ENCODE data around the gene TMEM94. TPM values are rescaled to one million over a fixed set of nuclear protein-coding genes. Genes with fewer than 3 reads are reported as not detected.
A peak's percentile ranks its signal among the peaks of the same experiment; 100 is the strongest.
"Not testable (repeated sequence)": the region's sequence is repeated elsewhere in the genome, so short reads cannot be mapped to it uniquely, and the experiment has no call there.

Gene TMEM94
- total RNA-seq, 1 donor: 28.5 TPM

DNA sequence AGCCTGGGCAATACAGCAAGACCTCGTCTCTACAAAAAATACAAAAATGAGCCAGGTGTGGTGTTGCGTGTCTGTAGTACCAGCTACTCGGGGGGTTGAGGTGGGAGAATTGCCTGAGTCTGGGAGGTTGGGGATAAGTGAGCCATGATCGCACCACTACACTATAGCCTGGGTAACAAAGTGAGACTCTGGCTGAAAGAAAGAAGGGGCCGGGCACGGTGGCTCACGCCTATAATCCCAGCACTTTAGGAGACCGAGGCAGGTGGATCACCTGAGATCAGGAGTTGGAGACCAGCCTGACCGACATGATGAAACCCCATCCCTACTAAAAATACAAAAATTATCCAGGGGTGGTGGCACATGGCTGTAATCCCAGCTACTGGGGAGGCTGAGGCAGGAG lies 40.4 kb upstream of the TMEM94 start:
- no peak overlapping the region for H3K4me3 ChIP-seq (ENCODE audit: low read depth, low read length)
- DNase-seq (ENCODE audit: low read depth): no peak
- no peak for TF ChIP-seq CTCF (IDR thresholded peaks at IDR 0.05; ENCODE audit: insufficient read depth, low read depth, low read length)

DNA sequence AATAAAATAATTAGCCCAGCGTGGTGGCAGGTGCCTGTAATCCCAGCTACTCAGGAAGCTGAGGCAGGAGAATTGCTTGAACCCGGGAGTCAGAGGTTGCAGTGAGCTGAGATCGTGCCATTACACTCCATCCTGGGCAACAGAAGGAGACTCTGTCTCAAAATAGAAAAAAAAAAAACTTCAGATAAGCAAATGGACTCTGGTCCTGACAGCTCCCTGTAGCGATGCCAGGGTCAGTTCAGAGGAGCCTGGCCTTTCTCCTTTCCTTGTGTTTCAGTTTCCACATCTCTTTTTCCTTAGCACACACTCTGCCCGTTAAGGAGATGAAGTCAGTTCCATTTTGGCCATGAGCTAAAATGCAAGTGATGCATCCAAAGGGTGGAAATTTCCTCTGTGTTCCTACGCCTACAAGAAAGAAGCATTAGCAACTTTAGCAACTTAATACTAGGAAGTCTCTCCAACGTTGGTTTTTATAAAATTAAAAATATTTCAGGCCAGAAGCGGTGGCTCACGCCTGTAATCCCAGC lies 39.3 kb upstream of the TMEM94 start:
- TF ChIP-seq CTCF (IDR thresholded peaks at IDR 0.05; ENCODE audit: insufficient read depth, low read depth, low read length): no peak
- DNase-seq (ENCODE audit: low read depth): no peak
- H3K4me3 ChIP-seq (ENCODE audit: low read depth, low read length): no peak overlapping the region

DNA sequence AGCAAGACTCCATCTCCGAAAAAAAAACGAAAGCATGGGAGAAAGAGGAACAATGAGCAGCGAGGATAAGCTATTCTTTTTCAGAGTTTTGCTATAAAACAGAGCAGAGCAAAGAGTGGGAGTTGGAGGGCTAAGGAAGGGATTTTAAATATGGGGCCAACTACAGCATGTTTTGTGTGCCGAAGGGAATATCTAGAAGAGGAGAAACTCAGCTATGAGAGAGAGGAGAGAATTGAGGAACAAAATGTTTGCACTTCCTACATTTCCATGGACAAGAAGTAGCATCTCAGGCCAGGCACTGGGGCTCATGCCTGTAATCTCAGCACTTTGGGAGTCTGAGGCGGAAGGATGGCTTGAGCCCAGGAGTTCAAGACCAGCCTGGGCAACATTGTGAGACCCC lies 37.9 kb upstream of the TMEM94 start:
- no peak overlapping the region for H3K4me3 ChIP-seq (ENCODE audit: low read depth, low read length)
- no peak for TF ChIP-seq CTCF (IDR thresholded peaks at IDR 0.05; ENCODE audit: insufficient read depth, low read depth, low read length)
- no peak for DNase-seq (ENCODE audit: low read depth)

DNA sequence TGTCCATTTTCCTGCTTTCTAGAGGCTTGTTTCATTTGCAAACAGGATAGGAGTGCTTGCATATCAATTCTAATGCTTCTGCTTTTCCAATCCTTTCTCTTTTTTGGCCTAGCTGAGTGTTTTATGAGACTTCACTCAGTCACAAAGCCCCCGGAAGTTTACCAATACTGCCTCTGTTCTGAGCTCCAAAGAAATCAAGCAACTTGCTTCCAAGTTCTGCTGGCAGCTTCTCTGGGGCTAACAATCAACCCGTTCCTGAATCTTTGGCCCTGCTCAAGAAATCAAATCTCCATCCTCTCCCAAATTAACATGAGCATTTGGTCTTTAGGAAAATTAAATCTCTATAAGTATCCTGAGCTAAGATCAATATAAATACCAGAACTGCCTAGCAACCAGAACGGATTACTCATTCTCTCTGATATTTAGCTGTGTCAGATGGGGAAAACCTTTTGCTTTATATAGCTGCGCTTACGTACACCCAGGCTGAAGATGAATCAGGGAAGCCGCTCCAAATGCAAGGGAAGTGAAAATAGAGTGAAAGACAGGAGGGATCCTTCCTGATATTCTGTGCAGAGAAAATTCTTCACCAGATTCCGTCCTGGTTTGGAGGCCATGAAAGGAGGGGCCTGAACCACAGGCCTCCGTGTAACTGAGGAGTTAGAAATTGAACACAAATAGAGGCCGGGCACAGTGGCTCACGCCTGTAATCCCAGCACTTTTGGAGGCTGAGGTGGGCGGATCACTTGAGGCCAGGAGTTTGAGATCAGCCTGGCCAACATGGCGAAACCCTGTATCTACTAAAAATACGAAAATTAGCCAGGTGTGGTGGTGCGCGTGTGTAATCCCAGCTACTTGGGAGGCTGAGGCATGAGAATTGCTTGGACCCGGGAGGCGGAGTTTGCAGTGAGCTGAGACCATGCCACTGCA lies 27.6 kb upstream of the TMEM94 start:
- TF ChIP-seq CTCF (IDR thresholded peaks at IDR 0.05; ENCODE audit: insufficient read depth, low read depth, low read length): no peak
- DNase-seq (ENCODE audit: low read depth): peak; percentile 67
- no peak overlapping the region for H3K4me3 ChIP-seq (ENCODE audit: low read depth, low read length)

GRCh38 chr17:75430159-75430974 lies 26.1 kb upstream of the TMEM94 start:
- H3K4me3 ChIP-seq (ENCODE audit: low read depth, low read length): peak overlapping the region; percentile 25
- TF ChIP-seq CTCF (IDR thresholded peaks at IDR 0.05; ENCODE audit: insufficient read depth, low read depth, low read length): peak; percentile 20

DNA sequence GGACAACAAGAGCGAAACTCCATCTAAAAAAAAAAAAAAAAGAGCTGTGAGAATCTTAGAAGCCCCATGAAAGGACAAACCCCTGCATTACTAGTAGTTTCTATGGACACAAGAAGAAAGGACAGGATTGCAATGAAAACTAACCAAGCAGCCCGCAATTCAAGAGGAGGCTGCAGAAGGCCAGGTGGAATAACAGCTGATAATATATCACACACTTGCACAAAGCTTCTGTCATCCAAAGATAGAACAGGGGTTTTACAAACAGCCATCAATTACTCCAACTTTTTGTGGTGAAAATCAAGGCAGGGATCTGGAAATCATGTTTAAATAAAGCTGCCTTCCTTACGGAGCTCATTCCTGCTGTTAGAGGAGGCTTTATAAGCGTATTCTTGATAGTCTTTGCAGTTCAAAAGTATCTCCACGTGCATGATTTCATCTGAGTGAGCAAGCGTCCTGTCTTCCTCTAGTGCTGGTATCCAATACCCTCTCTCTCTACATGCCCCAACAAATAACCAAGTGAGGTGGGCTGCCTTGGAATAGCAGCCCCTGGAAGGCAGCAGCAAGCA lies 23.1 kb upstream of the TMEM94 start:
- no peak overlapping the region for H3K4me3 ChIP-seq (ENCODE audit: low read depth, low read length)
- TF ChIP-seq CTCF (IDR thresholded peaks at IDR 0.05; ENCODE audit: insufficient read depth, low read depth, low read length): no peak
- DNase-seq (ENCODE audit: low read depth): no peak

More at GRCh38 chr17:75430159-75430974, 26.1 kb upstream of the TMEM94 start:
- DNase-seq (ENCODE audit: low read depth): peak; percentile 36

- not testable (repeated sequence) for DNase-seq (ENCODE audit: low read depth)
Observed at GRCh38 chr17:75434433-75434832, 22.0 kb upstream of the TMEM94 start.

DNA sequence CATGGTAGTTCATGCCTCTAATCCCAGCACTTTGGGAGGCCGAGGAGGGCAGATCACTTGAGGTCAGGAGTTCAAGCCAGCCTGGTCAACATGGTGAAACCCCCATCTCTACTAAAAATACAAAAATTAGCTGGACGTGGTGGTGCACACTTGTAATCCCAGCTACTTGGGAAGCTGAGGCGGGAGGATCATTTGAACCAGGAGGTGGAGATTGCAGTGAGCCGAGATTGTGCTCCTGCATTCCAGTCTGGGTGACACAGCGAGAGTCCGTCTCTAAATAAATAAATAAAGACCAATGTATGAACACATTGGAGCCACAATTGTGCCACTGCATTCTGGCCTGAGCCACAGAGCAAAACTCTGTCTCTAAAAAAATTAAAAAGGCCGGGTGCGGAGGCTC lies 19.0 kb upstream of the TMEM94 start:
- DNase-seq (ENCODE audit: low read depth): not testable (repeated sequence)

More at GRCh38 chr17:75434433-75434832, 22.0 kb upstream of the TMEM94 start:
- not testable (repeated sequence) for H3K4me3 ChIP-seq (ENCODE audit: low read depth, low read length)

More for the DNA sequence above, 19.0 kb upstream of the TMEM94 start:
- not testable (repeated sequence) for H3K4me3 ChIP-seq (ENCODE audit: low read depth, low read length)

All from fibroblast of villous mesenchyme (primary cell).